HepG2 (cell line): ENCODE data around the gene CMA1. TPM values are rescaled to one million over a fixed set of nuclear protein-coding genes. Genes with fewer than 3 reads are reported as not detected.

Experiments
- ATAC-seq: fragments of 200-7000 bp; cut with Tn5 transposase; 3 replicates; pipeline ENCODE4 v1.9.1; 2020; ENCODE audit warnings: mild to moderate bottlenecking, moderate library complexity
- BruUV-seq: library from RNA; stranded (reverse); fragments of 400-500 nt; replicated peaks from 2 replicates; lab custom pipeline; 2021; lab: Mats Ljungman, UMichigan
- CTCF ChIA-PET: fragments of 300-600 bp; formaldehyde crosslinking; extraction: SDS; loops from one replicate; lab custom pipeline; 2021; ENCODE audit warnings: low total read pairs, inconsistent platforms, low intra/inter-chr PET ratio; lab: Yijun Ruan, JAX
- POLR2A ChIA-PET: fragments of 350-600 bp; sonication (Branson Sonifier 250); formaldehyde crosslinking; loops from one replicate; lab custom pipeline; 2020; ENCODE audit warnings: antibody characterized with exemption, inconsistent platforms; lab: Yijun Ruan, JAX
- DNase-seq: peaks from one replicate; pipeline ENCODE4 v3.0.0-alpha.2; 2015; ENCODE audit warnings: low spot score
- FAIRE-seq: peaks from 3 replicates; lab custom pipeline; 2011; peaks lifted over from hg19 to GRCh38; lab: Jason Lieb, UNC
- H2AFZ ChIP-seq: one replicate; pipeline ENCODE4 v1.6.1; 2011; ENCODE audit warnings: low read length, inconsistent platforms
- H3K27ac ChIP-seq: fragments of 300-600 bp; 3 replicates; pipeline ENCODE4 v1.8.0; 2011; ENCODE audit warnings: mixed run types, mild to moderate bottlenecking, mixed read lengths, low read length, inconsistent platforms; ENCODE audit not compliant: insufficient read depth; ENCODE audit errors: extremely low read length
- H3K27me3 ChIP-seq, 2 experiments: fragments of 200-600 bp in 1 of 2; 2 replicates in 1 of 2; 3 replicates in 1 of 2; pipeline versions ENCODE4 v1.6.0 to v1.8.0; 2011; ENCODE audit warnings: low read length in 2 of 2, mild to moderate bottlenecking in 2 of 2, moderate library complexity in 2 of 2, inconsistent platforms in 1 of 2; ENCODE audit not compliant: insufficient read depth in 2 of 2, control insufficient read depth in 1 of 2
- H3K36me3 ChIP-seq, 2 experiments: fragments of 200-600 bp in 1 of 2; replicated peaks in 1 of 2; 2 replicates in 1 of 2; 3 replicates in 1 of 2; pipeline versions ENCODE4 v1.5.1 to v1.8.0; 2011; ENCODE audit warnings: low read length in 2 of 2, inconsistent platforms in 1 of 2; ENCODE audit not compliant: insufficient read depth in 2 of 2, control insufficient read depth in 1 of 2
- H3K4me1 ChIP-seq: 2 replicates; pipeline ENCODE4 v1.5.1; 2012; ENCODE audit warnings: low read length, inconsistent platforms; ENCODE audit not compliant: insufficient read depth
- H3K4me2 ChIP-seq: 2 replicates; pipeline ENCODE4 v1.6.0; 2011; ENCODE audit warnings: low read depth, low read length, inconsistent platforms
- H3K4me3 ChIP-seq, 3 experiments: fragments of 200-600 bp in 1 of 3; sonication (generic), shearing (Covaris generic) in 1 of 3; replicated peaks in 1 of 3; 2 replicates each; pipeline ENCODE4 v1.5.1; 2011 to 2016; ENCODE audit warnings: low read length in 3 of 3, inconsistent platforms in 2 of 3, low read depth in 2 of 3, mild to moderate bottlenecking in 2 of 3, control low read depth in 1 of 3, mixed read lengths in 1 of 3; ENCODE audit not compliant: insufficient read depth in 1 of 3
- H3K79me2 ChIP-seq: one replicate; pipeline ENCODE4 v1.6.1; 2011; ENCODE audit warnings: low read length, inconsistent platforms; ENCODE audit not compliant: insufficient read depth
- H3K9ac ChIP-seq: 2 replicates; pipeline ENCODE4 v1.6.0; 2011; ENCODE audit warnings: mild to moderate bottlenecking, low read depth, low read length, inconsistent platforms; ENCODE audit not compliant: insufficient read depth
- H3K9me3 ChIP-seq: 2 replicates; pipeline ENCODE4 v1.5.1; 2012; ENCODE audit warnings: mild to moderate bottlenecking, low read length
- H4K20me1 ChIP-seq: 2 replicates; pipeline ENCODE4 v1.6.0; 2011; ENCODE audit warnings: inconsistent platforms, mild to moderate bottlenecking, low read length, moderate library complexity; ENCODE audit not compliant: insufficient read depth
- CC2D1A ChIP-seq: sonication (generic); formaldehyde crosslinking; IDR thresholded peaks from 2 replicates; pipeline ENCODE4 v1.8.1; 2023; ENCODE audit warnings: mild to moderate bottlenecking, missing genetic modification reagents
- FIP1L1 ChIP-seq: fragments of 200-400 bp; formaldehyde crosslinking; IDR thresholded peaks from 2 replicates; pipeline ENCODE4 v1.6.1; 2018; ENCODE audit warnings: low read depth, mild to moderate bottlenecking, low read length, moderate library complexity, borderline replicate concordance; ENCODE audit not compliant: insufficient read depth
- GPN1 ChIP-seq: sonication (generic); formaldehyde crosslinking; IDR thresholded peaks from 2 replicates; pipeline ENCODE4 v1.5.1; 2020; ENCODE audit warnings: missing genetic modification reagents, borderline replicate concordance
- HNRNPK ChIP-seq: fragments of 200-400 bp; formaldehyde crosslinking; IDR thresholded peaks from 2 replicates; pipeline ENCODE4 v1.6.1; 2018; ENCODE audit warnings: low read length, low read depth, moderate library complexity, mild to moderate bottlenecking; ENCODE audit not compliant: poor library complexity, severe bottlenecking
- TCF12 ChIP-seq, 2 experiments: fragments of 450-650 bp in 1 of 2; sonication (generic) in 1 of 2; formaldehyde crosslinking in 1 of 2; IDR thresholded peaks; 2 replicates each; pipeline versions ENCODE4 v1.6.1 to v1.8.0; 2017 to 2022; ENCODE audit warnings: antibody characterized with exemption in 1 of 2, mild to moderate bottlenecking in 1 of 2, missing genetic modification reagents in 1 of 2, moderate library complexity in 1 of 2
- ZNF232 ChIP-seq: sonication (generic); formaldehyde crosslinking; IDR thresholded peaks from 2 replicates; pipeline ENCODE4 v1.4.0; 2020; ENCODE audit warnings: missing genetic modification reagents, borderline replicate concordance
- ZNF24 ChIP-seq: fragments of 450-650 bp; IDR thresholded peaks from 2 replicates; pipeline ENCODE4 v1.6.1; 2017; ENCODE audit warnings: antibody characterized with exemption, mild to moderate bottlenecking
- ZNF282 ChIP-seq: fragments of 450-650 bp; IDR thresholded peaks from 2 replicates; pipeline ENCODE4 v1.6.1; 2018; ENCODE audit not compliant: partially characterized antibody
- in situ Hi-C: cut with HindIII; loops from 2 replicates; pipeline ENCODE4 v1.10.0; 2017; ENCODE audit warnings: low pct_unique_long_range_greater_than_20kb; ENCODE audit not compliant: extremely low pct_ligation_motif_present
- intact Hi-C: fragments of 100-400 bp; cut with micrococcal nuclease; formaldehyde crosslinking; loops from one replicate; pipeline ENCODE4 v1.10.0; 2022; ENCODE audit not compliant: unreplicated experiment
- polyA plus RNA-seq, 8 experiments: library from polyadenylated mRNA; depleted of rRNA in 3 of 8; stranded (reverse) in 7 of 8; unstranded in 1 of 8; fragments of >200 nt; fragmentation: Illumina TruSeq in 4 of 8; extraction: Trizol in 4 of 8; gene quantifications; 2 replicates each; pipeline versions ENCODE4 v1.2.1 to v1.2.3, GENCODE V29; 2011 to 2016; ENCODE audit warnings: low read depth in 4 of 8, missing spikeins in 1 of 8, mixed read lengths in 1 of 8; ENCODE audit not compliant: insufficient read depth in 1 of 8
- total RNA-seq, 5 experiments: library from RNA; depleted of rRNA; stranded (reverse); fragments of >200 nt; fragmentation: Illumina TruSeq; extraction: Trizol; gene quantifications; 2 replicates each; pipeline ENCODE4 v1.2.3, GENCODE V29; 2016; ENCODE audit warnings: low read depth in 1 of 5
- TF ChIP-seq, protein P1 (sequence below): sonication (generic); formaldehyde crosslinking; IDR thresholded peaks from 2 replicates; pipeline ENCODE4 v1.8.1; 2023; ENCODE audit warnings: mild to moderate bottlenecking, inconsistent platforms, moderate library complexity, missing genetic modification reagents, borderline replicate concordance
- TF ChIP-seq, protein P2 (sequence below): sonication (generic); formaldehyde crosslinking; conservative IDR thresholded peaks from 2 replicates; pipeline ENCODE4 v1.8.0; 2022; ENCODE audit warnings: low read depth, missing genetic modification reagents
- TF ChIP-seq, protein P3 (sequence below): fragments of 450-650 bp; IDR thresholded peaks from 2 replicates; pipeline ENCODE4 v1.6.1; 2016
- TF ChIP-seq, protein P4 (sequence below): sonication (generic); formaldehyde crosslinking; IDR thresholded peaks from 2 replicates; pipeline ENCODE4 v1.9.0; 2021; ENCODE audit warnings: mild to moderate bottlenecking, missing genetic modification reagents

Gene CMA1
- total and polyA plus RNA-seq, 2 of the 13 experiments (the other 11 are each of a cell fraction or from before 2014, with no cell fraction given): not detected

GRCh38 chr14:24456980-24457379 is 51.1 kb downstream of the CMA1 start:
- BruUV-seq: no TSS peak
- in situ Hi-C loops: no loop called here
- peaks cover 13% of the 10 kb centered on the region for H3K9me3 ChIP-seq
- H3K27ac ChIP-seq: no peak overlapping the region
- ChIA-PET POLR2A (no interaction called here), CTCF (no interaction called here)
- H3K4me3 ChIP-seq: no peak overlapping the region
- no peak overlapping the region for H3K4me2 ChIP-seq
- H2AFZ ChIP-seq: no peak overlapping the region
- peaks cover 10 to 13% of the 10 kb centered on the region in 2 experiments; a peak in 3 of 5 replicates for H3K36me3 ChIP-seq
- H3K9ac ChIP-seq: no peak overlapping the region
- H3K4me1 ChIP-seq: no peaks in the 10 kb centered on the region
- no peak for ATAC-seq
- no peak for FAIRE-seq
- no peaks in the 10 kb centered on the region for H3K27me3 ChIP-seq
- intact Hi-C loops: no loop called here
- no peaks in the 10 kb centered on the region for H3K79me2 ChIP-seq
- no peaks in the 10 kb centered on the region for H4K20me1 ChIP-seq
- DNase-seq: no peak
- TF ChIP-seq TCF12 (IDR thresholded peaks at IDR 0.05) (peak; percentile 7; the same call in 1 of the 2 replicates), TCF12 (CRISPR knock-in tag; IDR thresholded peaks at IDR 0.05) (no peak), GPN1 (no peak), FIP1L1 (no peak), ZNF24 (no peak), ZNF232 (no peak), ZNF282 (no peak), HNRNPK (no peak), CC2D1A (CRISPR knock-in tag) (no peak)
- TF ChIP-seq, protein P1, sequence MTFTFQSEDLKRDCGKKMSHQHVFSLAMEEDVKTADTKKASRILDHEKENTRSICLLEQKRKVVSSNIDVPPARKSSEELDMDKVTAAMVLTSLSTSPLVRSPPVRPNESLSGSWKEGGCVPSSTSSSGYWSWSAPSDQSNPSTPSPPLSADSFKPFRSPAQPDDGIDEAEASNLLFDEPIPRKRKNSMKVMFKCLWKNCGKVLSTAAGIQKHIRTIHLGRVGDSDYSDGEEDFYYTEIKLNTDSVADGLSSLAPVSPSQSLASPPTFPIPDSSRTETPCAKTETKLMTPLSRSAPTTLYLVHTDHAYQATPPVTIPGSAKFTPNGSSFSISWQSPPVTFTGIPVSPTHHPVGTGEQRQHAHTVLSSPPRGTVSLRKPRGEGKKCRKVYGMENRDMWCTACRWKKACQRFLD: no peak
- TF ChIP-seq, protein P2, sequence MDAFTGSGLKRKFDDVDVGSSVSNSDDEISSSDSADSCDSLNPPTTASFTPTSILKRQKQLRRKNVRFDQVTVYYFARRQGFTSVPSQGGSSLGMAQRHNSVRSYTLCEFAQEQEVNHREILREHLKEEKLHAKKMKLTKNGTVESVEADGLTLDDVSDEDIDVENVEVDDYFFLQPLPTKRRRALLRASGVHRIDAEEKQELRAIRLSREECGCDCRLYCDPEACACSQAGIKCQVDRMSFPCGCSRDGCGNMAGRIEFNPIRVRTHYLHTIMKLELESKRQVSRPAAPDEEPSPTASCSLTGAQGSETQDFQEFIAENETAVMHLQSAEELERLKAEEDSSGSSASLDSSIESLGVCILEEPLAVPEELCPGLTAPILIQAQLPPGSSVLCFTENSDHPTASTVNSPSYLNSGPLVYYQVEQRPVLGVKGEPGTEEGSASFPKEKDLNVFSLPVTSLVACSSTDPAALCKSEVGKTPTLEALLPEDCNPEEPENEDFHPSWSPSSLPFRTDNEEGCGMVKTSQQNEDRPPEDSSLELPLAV (CRISPR knock-in tag): 0 out of 2 replicates have a peak, but pooled peaks have one; percentile 16
- TF ChIP-seq, protein P3, sequence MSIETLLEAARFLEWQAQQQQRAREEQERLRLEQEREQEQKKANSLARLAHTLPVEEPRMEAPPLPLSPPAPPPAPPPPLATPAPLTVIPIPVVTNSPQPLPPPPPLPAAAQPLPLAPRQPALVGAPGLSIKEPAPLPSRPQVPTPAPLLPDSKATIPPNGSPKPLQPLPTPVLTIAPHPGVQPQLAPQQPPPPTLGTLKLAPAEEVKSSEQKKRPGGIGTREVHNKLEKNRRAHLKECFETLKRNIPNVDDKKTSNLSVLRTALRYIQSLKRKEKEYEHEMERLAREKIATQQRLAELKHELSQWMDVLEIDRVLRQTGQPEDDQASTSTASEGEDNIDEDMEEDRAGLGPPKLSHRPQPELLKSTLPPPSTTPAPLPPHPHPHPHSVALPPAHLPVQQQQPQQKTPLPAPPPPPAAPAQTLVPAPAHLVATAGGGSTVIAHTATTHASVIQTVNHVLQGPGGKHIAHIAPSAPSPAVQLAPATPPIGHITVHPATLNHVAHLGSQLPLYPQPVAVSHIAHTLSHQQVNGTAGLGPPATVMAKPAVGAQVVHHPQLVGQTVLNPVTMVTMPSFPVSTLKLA: peak; percentile 53
- TF ChIP-seq, protein P4, sequence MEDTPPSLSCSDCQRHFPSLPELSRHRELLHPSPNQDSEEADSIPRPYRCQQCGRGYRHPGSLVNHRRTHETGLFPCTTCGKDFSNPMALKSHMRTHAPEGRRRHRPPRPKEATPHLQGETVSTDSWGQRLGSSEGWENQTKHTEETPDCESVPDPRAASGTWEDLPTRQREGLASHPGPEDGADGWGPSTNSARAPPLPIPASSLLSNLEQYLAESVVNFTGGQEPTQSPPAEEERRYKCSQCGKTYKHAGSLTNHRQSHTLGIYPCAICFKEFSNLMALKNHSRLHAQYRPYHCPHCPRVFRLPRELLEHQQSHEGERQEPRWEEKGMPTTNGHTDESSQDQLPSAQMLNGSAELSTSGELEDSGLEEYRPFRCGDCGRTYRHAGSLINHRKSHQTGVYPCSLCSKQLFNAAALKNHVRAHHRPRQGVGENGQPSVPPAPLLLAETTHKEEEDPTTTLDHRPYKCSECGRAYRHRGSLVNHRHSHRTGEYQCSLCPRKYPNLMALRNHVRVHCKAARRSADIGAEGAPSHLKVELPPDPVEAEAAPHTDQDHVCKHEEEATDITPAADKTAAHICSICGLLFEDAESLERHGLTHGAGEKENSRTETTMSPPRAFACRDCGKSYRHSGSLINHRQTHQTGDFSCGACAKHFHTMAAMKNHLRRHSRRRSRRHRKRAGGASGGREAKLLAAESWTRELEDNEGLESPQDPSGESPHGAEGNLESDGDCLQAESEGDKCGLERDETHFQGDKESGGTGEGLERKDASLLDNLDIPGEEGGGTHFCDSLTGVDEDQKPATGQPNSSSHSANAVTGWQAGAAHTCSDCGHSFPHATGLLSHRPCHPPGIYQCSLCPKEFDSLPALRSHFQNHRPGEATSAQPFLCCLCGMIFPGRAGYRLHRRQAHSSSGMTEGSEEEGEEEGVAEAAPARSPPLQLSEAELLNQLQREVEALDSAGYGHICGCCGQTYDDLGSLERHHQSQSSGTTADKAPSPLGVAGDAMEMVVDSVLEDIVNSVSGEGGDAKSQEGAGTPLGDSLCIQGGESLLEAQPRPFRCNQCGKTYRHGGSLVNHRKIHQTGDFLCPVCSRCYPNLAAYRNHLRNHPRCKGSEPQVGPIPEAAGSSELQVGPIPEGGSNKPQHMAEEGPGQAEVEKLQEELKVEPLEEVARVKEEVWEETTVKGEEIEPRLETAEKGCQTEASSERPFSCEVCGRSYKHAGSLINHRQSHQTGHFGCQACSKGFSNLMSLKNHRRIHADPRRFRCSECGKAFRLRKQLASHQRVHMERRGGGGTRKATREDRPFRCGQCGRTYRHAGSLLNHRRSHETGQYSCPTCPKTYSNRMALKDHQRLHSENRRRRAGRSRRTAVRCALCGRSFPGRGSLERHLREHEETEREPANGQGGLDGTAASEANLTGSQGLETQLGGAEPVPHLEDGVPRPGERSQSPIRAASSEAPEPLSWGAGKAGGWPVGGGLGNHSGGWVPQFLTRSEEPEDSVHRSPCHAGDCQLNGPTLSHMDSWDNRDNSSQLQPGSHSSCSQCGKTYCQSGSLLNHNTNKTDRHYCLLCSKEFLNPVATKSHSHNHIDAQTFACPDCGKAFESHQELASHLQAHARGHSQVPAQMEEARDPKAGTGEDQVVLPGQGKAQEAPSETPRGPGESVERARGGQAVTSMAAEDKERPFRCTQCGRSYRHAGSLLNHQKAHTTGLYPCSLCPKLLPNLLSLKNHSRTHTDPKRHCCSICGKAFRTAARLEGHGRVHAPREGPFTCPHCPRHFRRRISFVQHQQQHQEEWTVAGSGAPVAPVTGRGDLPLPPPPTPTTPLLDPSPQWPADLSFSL (CRISPR knock-in tag): 0 out of 2 replicates have a peak, but pooled peaks have one; percentile 27
